GM12878 (cell line): ENCODE results near the gene ARVCF. TPM values are rescaled to one million over a fixed set of nuclear protein-coding genes. Genes with fewer than 3 reads are reported as not detected.

Experiments used
- ATAC-seq: fragments of 200-7000 bp; cut with Tn5 transposase; 3 replicates; pipeline ENCODE4 v1.9.1; 2020; ENCODE audit warnings: mild to moderate bottlenecking, moderate library complexity
- BruUV-seq: library from RNA; stranded (reverse); fragments of 400-500 nt; replicated peaks from 2 replicates; lab custom pipeline; 2021; lab: Mats Ljungman, UMichigan
- CTCF ChIA-PET: fragments of 300-600 bp; sonication (Branson Sonifier 250); formaldehyde crosslinking; extraction: SDS; loops from one replicate; lab custom pipeline; 2021; ENCODE audit warnings: inconsistent platforms; lab: Yijun Ruan, JAX
- POLR2A ChIA-PET: fragments of 350-600 bp; formaldehyde crosslinking; extraction: SDS; loops from one replicate; lab custom pipeline; 2021; ENCODE audit warnings: inconsistent platforms; lab: Charles Lee
- RAD21 ChIA-PET: fragments of 300-600 bp; sonication (Branson Sonifier 250); formaldehyde crosslinking; loops from one replicate; lab custom pipeline; 2023; ENCODE audit warnings: antibody characterized with exemption; ENCODE audit not compliant: unreplicated experiment; lab: Charles Lee
- SMC1A ChIA-PET: fragments of 300-600 bp; sonication (Branson Sonifier 250); formaldehyde crosslinking; loops from one replicate; lab custom pipeline; 2023; ENCODE audit not compliant: unreplicated experiment, uncharacterized antibody; lab: Charles Lee
- DNase-seq: peaks from one replicate; pipeline ENCODE4 v3.0.0-alpha.2; 2011; ENCODE audit warnings: low read depth, low spot score
- FAIRE-seq: peaks from 3 replicates; lab custom pipeline; 2011; peaks lifted over from hg19 to GRCh38; lab: Jason Lieb, UNC
- H2AFZ ChIP-seq: 2 replicates; pipeline ENCODE4 v1.6.0; 2011; ENCODE audit warnings: low read depth, low read length, control low read depth; ENCODE audit not compliant: control insufficient read depth
- H3K27ac ChIP-seq: 2 replicates; pipeline ENCODE4 v1.5.1; 2011; ENCODE audit warnings: control low read depth; ENCODE audit not compliant: control insufficient read depth, insufficient read depth
- H3K27me3 ChIP-seq, 2 experiments: replicated peaks in 1 of 2; 2 replicates each; pipeline versions ENCODE4 v1.6.0 to v1.6.1; 2011; ENCODE audit warnings: low read length in 1 of 2; ENCODE audit not compliant: control insufficient read depth in 2 of 2, insufficient read depth in 2 of 2
- H3K36me3 ChIP-seq, 2 experiments: 2 replicates each; pipeline ENCODE4 v1.5.1; 2011; ENCODE audit warnings: low read length in 1 of 2; ENCODE audit not compliant: control insufficient read depth in 2 of 2, insufficient read depth in 2 of 2
- H3K4me1 ChIP-seq: 2 replicates; pipeline ENCODE4 v1.6.1; 2011; ENCODE audit warnings: mild to moderate bottlenecking, low read length, moderate library complexity, mixed read lengths; ENCODE audit not compliant: control insufficient read depth, insufficient read depth
- H3K4me2 ChIP-seq: 2 replicates; pipeline ENCODE4 v1.6.0; 2011; ENCODE audit warnings: control low read depth; ENCODE audit not compliant: control insufficient read depth, insufficient read depth
- H3K4me3 ChIP-seq: fragments of 200-600 bp; sonication (generic); 2 replicates; pipeline ENCODE4 v1.5.1; 2016
- H3K79me2 ChIP-seq: 2 replicates; pipeline ENCODE4 v1.6.0; 2011; ENCODE audit warnings: low read length; ENCODE audit not compliant: control insufficient read depth, insufficient read depth
- H3K9ac ChIP-seq: 2 replicates; pipeline ENCODE4 v1.8.0; 2011; ENCODE audit warnings: low read length, control low read depth, mixed read lengths; ENCODE audit not compliant: control insufficient read depth, insufficient read depth
- H3K9me3 ChIP-seq: replicated peaks from 3 replicates; pipeline ENCODE4 v1.5.1; 2011; ENCODE audit warnings: mild to moderate bottlenecking, low read length; ENCODE audit not compliant: control insufficient read depth, insufficient read depth
- H4K20me1 ChIP-seq: 2 replicates; pipeline ENCODE4 v1.6.0; 2011; ENCODE audit not compliant: control insufficient read depth, insufficient read depth
- CHD4 ChIP-seq: fragments of 200-600 bp; sonication (generic); IDR thresholded peaks from 2 replicates; pipeline ENCODE4 v1.6.1; 2016; ENCODE audit warnings: mild to moderate bottlenecking
- GATAD2B ChIP-seq: fragments of 450-650 bp; conservative IDR thresholded peaks from 2 replicates; pipeline ENCODE4 v1.6.1; 2017; ENCODE audit warnings: low read depth, mild to moderate bottlenecking, moderate library complexity
- LARP7 ChIP-seq: fragments of 450-650 bp; IDR thresholded peaks from 2 replicates; pipeline ENCODE4 v1.6.1; 2017; ENCODE audit warnings: mild to moderate bottlenecking
- ZNF622 ChIP-seq: fragments of 450-650 bp; IDR thresholded peaks from 2 replicates; pipeline ENCODE4 v1.6.1; 2017; ENCODE audit warnings: mild to moderate bottlenecking, inconsistent platforms
- WGBS: methylation state at CpG from one replicate; pipeline ENCODE4 v1.1.6; 2016; ENCODE audit warnings: low lambda C conversion rate; ENCODE audit not compliant: insufficient replicate concordance, insufficient coverage; ENCODE audit errors: missing lambda C conversion rate; 5-methylcytosine and 5-hydroxymethylcytosine counted together
- in situ Hi-C: fragments of 300-500 bp; cut with MboI; formaldehyde crosslinking; loops from 9 replicates; pipeline ENCODE4 v1.14.3; 2018; ENCODE audit warnings: mixed read lengths
- intact Hi-C: fragments of 100-400 bp; cut with micrococcal nuclease; formaldehyde crosslinking; loops from one replicate; pipeline ENCODE4 v1.14.2; 2022; ENCODE audit not compliant: unreplicated experiment
- polyA plus RNA-seq, 11 experiments: library from polyadenylated mRNA; depleted of rRNA in 4 of 11; unstranded in 6 of 11; stranded (reverse) in 5 of 11; fragments of >200 nt; fragmentation: Nextera tagmentation in 4 of 11; fragmentation: Illumina TruSeq in 1 of 11; extraction: Ambion mirVana in 4 of 11; extraction: Trizol in 1 of 11; gene quantifications; 1 replicate in 1 of 11; 2 replicates in 10 of 11; pipeline versions ENCODE4 v1.2.1 to v1.2.3, GENCODE V29; 2011 to 2016; ENCODE audit warnings: inconsistent platforms in 2 of 11, missing spikeins in 2 of 11, low read depth in 1 of 11
- total RNA-seq, 4 experiments: library from RNA; depleted of rRNA in 3 of 4; stranded (reverse); fragments of >200 nt in 3 of 4; fragmentation: Illumina TruSeq in 1 of 4; extraction: Trizol in 1 of 4; gene quantifications; 2 replicates each; pipeline versions ENCODE4 v1.2.1 to v1.2.3, GENCODE V29; 2013 to 2021
- TF ChIP-seq, protein P1 (sequence below): IDR thresholded peaks from 2 replicates; pipeline ENCODE4 v1.6.1; 2012; ENCODE audit warnings: low read length, inconsistent platforms
- TF ChIP-seq, protein P2 (sequence below): IDR thresholded peaks from 2 replicates; pipeline ENCODE4 v1.6.1; 2011; ENCODE audit warnings: mild to moderate bottlenecking, low read depth, low read length, moderate library complexity; ENCODE audit not compliant: insufficient replicate concordance

The ARVCF gene
- total and polyA plus RNA-seq, 10 of the 15 experiments (the other 5 are each of a cell fraction or from before 2014, with no cell fraction given) = 0.13 to 1.9 (median 1.0) TPM; not detected in 2

DNA sequence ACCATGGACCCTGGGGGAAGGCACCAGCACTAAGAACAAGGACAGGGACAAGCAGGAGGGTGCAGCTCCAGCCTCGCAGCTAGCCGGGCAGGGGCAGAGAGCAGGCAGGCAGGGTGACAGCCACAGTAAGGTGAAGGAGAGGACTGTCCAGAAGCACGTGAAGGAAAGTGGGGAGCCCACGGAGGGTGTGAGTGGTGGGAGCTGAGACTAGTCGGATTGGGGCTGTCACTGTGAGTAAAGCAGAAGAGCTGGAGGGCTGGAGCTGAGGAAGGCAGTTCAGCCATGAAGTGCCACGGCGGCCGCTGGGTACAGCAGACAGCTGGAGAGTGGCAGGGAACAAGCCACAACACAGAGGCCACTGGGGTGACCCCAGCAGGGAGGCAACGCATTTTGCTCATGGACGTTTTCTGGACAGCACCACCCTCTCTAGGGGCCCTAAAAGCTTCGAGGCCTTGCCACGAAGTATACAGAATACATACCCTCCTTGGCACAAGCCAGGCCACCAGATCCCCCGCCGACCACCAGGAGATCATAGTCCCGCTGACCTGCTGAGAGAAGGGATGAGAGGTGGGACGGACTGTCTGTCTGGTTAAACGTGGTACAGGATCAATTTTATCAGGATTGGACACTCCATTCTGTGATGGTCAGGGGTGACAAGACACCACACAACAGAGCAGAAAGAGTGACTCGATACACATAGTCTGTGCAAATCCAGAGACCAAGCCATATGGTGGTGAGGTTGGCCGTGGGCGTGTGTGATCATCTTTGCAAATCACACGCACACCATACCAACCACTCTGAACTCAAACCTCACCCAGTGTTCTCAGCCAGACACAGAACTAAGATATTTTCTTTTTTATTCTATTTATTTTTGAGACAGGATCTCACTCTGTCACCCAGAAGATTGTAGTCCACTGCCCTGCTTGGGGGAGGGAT is 85.8 kb downstream of the ARVCF start:
- RAD21 ChIA-PET = no interaction called here
- in situ Hi-C loops (no loop called here), intact Hi-C loops (no loop called here)
- CTCF ChIA-PET = no interaction called here
- Histone ChIP-seq H4K20me1 (no peaks in the 10 kb centered on the region), H3K27ac (no peak overlapping the region), H3K4me3 (no peak overlapping the region), H3K27me3 (no peaks in the 10 kb centered on the region), H3K9me3 (no peaks in the 10 kb centered on the region; the same call in 2 of the 3 replicates), H3K36me3 (no peaks in the 10 kb centered on the region), H3K4me2 (no peak overlapping the region), H3K79me2 (no peaks in the 10 kb centered on the region), H3K4me1 (no peaks in the 10 kb centered on the region), H2AFZ (no peak overlapping the region), H3K9ac (no peak overlapping the region)
- FAIRE-seq (no peak), DNase-seq (no peak), ATAC-seq (no peak)
- SMC1A ChIA-PET = interaction anchor here (0.9 kb wide), 1 partner anchor 21 kb away, joined by 3 read pairs; no protein-coding TSS in a partner anchor
- 88% methylated on average over 21 of the region's 21 CpGs for WGBS
- POLR2A ChIA-PET = no interaction called here
- no TSS peak for BruUV-seq
- TF ChIP-seq, protein P1, sequence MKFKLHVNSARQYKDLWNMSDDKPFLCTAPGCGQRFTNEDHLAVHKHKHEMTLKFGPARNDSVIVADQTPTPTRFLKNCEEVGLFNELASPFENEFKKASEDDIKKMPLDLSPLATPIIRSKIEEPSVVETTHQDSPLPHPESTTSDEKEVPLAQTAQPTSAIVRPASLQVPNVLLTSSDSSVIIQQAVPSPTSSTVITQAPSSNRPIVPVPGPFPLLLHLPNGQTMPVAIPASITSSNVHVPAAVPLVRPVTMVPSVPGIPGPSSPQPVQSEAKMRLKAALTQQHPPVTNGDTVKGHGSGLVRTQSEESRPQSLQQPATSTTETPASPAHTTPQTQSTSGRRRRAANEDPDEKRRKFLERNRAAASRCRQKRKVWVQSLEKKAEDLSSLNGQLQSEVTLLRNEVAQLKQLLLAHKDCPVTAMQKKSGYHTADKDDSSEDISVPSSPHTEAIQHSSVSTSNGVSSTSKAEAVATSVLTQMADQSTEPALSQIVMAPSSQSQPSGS = no peak
- TF ChIP-seq CHD4 (no peak), LARP7 (no peak), GATAD2B (no peak), ZNF622 (no peak)
- TF ChIP-seq, protein P2, sequence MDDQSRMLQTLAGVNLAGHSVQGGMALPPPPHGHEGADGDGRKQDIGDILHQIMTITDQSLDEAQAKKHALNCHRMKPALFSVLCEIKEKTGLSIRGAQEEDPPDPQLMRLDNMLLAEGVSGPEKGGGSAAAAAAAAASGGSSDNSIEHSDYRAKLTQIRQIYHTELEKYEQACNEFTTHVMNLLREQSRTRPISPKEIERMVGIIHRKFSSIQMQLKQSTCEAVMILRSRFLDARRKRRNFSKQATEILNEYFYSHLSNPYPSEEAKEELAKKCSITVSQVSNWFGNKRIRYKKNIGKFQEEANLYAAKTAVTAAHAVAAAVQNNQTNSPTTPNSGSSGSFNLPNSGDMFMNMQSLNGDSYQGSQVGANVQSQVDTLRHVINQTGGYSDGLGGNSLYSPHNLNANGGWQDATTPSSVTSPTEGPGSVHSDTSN = peak; percentile 25
